GM19324 (cell line): ENCODE measurements around the gene RABL3.
A peak's percentile ranks its signal among the peaks of the same experiment; 100 is the strongest.
"Not testable (repeated sequence)": the region's sequence is repeated elsewhere in the genome, so short reads cannot be mapped to it uniquely, and the experiment has no call there.

Source experiments
- ATAC-seq: cut with Tn5 transposase; IDR thresholded peaks from one replicate; pipeline ENCODE4 v1.9.1; 2021; ENCODE audit warnings: mild to moderate bottlenecking, moderate library complexity; ENCODE audit not compliant: unreplicated experiment, low FRiP score

The RABL3 gene

GRCh38 chr3:120749843-120750242, 7.5 kb upstream of the RABL3 start:
- ATAC-seq = no peak

- ATAC-seq = no peak
These were observed 3.1 kb upstream of the RABL3 start for GRCh38 chr3:120745466-120745865.

GRCh38 chr3:120743556-120744195, 1.4 kb upstream of the RABL3 start:
- ATAC-seq = no peak

GRCh38 chr3:120742849-120743365, 591 bp upstream of the RABL3 start:
- ATAC-seq = peak; percentile 28

GRCh38 chr3:120741837-120742197, 499 bp downstream of the RABL3 start:
- no peak for ATAC-seq

- no peak for ATAC-seq
These were observed 996 bp downstream of the RABL3 start for GRCh38 chr3:120741320-120741719.

GRCh38 chr3:120738006-120738405, 4.3 kb downstream of the RABL3 start:
- not testable (repeated sequence) for ATAC-seq

GRCh38 chr3:120730576-120731542, 11.5 kb downstream of the RABL3 start:
- no peak for ATAC-seq

- ATAC-seq = no peak
These were observed 15.5 kb downstream of the RABL3 start for GRCh38 chr3:120726791-120727190.

GRCh38 chr3:120719167-120719834, 23.0 kb downstream of the RABL3 start:
- not testable (repeated sequence) for ATAC-seq

GRCh38 chr3:120713262-120713661, 29.1 kb downstream of the RABL3 start:
- ATAC-seq = no peak

- no peak for ATAC-seq
These were observed 31.9 kb downstream of the RABL3 start for GRCh38 chr3:120710369-120710768.

GRCh38 chr3:120708408-120708807, 33.9 kb downstream of the RABL3 start:
- ATAC-seq = peak; percentile 60

GRCh38 chr3:120706950-120707349, 35.4 kb downstream of the RABL3 start:
- ATAC-seq = no peak

- ATAC-seq = no peak
These were observed 36.3 kb downstream of the RABL3 start for GRCh38 chr3:120705884-120706582.

GRCh38 chr3:120699333-120699732, 43.0 kb downstream of the RABL3 start:
- no peak for ATAC-seq

GRCh38 chr3:120693439-120694171, 48.7 kb downstream of the RABL3 start:
- ATAC-seq = no peak

- ATAC-seq = no peak
These were observed 52.9 kb downstream of the RABL3 start for GRCh38 chr3:120689395-120689794.

GRCh38 chr3:120688121-120688520, 54.2 kb downstream of the RABL3 start:
- peak; percentile 90 for ATAC-seq

GRCh38 chr3:120685411-120685810, 56.9 kb downstream of the RABL3 start:
- no peak for ATAC-seq
